Omental fat pad (tissue), 4 donors: ENCODE results near the gene MYBBP1A. TPM values are rescaled to one million over a fixed set of nuclear protein-coding genes. Genes with fewer than 3 reads are reported as not detected.
"Not testable (repeated sequence)": the region's sequence is repeated elsewhere in the genome, so short reads cannot be mapped to it uniquely, and the experiment has no call there.

Experiments used
- ATAC-seq: fragments of 150-250 bp; one replicate; pipeline ENCODE4 v1.9.1; 2016; ENCODE audit warnings: mild to moderate bottlenecking, moderate library complexity; ENCODE audit not compliant: low FRiP score
- DNase-seq: peaks from one replicate; pipeline ENCODE4 v3.0.0-alpha.2; 2019; ENCODE audit warnings: low spot score
- CTCF ChIP-seq, 3 donors: fragments of 450-650 bp; IDR thresholded peaks; one replicate each; pipeline ENCODE4 v1.5.1; 2016 to 2017; ENCODE audit warnings: antibody characterized with exemption in 3 of 3, mild to moderate bottlenecking in 3 of 3, moderate library complexity in 2 of 3
- total RNA-seq, 4 donors: library from RNA; depleted of rRNA; stranded (reverse); fragments of >200 nt; gene quantifications; one replicate each; pipeline ENCODE4 v1.1.0, GENCODE V29; 2016

Gene MYBBP1A
- total RNA-seq, 4 donors from 2014 or later = 33.1 to 142 (median 39.1) TPM

GRCh38 chr17:4584101-4584916 is 29.1 kb upstream of the MYBBP1A start, which contains the start of gene SMTNL2:
Gene SMTNL2, plus strand, starts transcription at chr17:4584529. Its CDS starts 77 bp downstream, at chr17:4584606.
- DNase-seq = no peak
- peak; percentile 45 for ATAC-seq
- TF ChIP-seq CTCF (IDR thresholded peaks at IDR 0.05) = no peak

- ATAC-seq (peak; percentile 35), DNase-seq (no peak)
Measured at GRCh38 chr17:4583782-4584100, 28.6 kb upstream of the MYBBP1A start.

GRCh38 chr17:4583206-4583605 is 28.0 kb upstream of the MYBBP1A start:
- DNase-seq (no peak), ATAC-seq (no peak)
- TF ChIP-seq CTCF (IDR thresholded peaks at IDR 0.05) = no peak

More at GRCh38 chr17:4583782-4584100, 28.6 kb upstream of the MYBBP1A start:
- TF ChIP-seq CTCF (IDR thresholded peaks at IDR 0.05) = no peak

- ATAC-seq = no peak
- DNase-seq = no peak
- no peak for TF ChIP-seq CTCF (IDR thresholded peaks at IDR 0.05)
Measured at GRCh38 chr17:4582691-4583090, 27.5 kb upstream of the MYBBP1A start.

GRCh38 chr17:4582101-4582501 is 26.9 kb upstream of the MYBBP1A start:
- no peak for DNase-seq
- TF ChIP-seq CTCF (IDR thresholded peaks at IDR 0.05) = no peak
- ATAC-seq = peak; percentile 46

GRCh38 chr17:4580291-4580690 is 25.1 kb upstream of the MYBBP1A start:
- TF ChIP-seq CTCF (IDR thresholded peaks at IDR 0.05) = no peak
- no peak for DNase-seq
- no peak for ATAC-seq

GRCh38 chr17:4579678-4580077 is 24.5 kb upstream of the MYBBP1A start:
- ATAC-seq (no peak), DNase-seq (no peak)

GRCh38 chr17:4578349-4578748 is 23.2 kb upstream of the MYBBP1A start:
- DNase-seq, ATAC-seq: not testable (repeated sequence)

More at GRCh38 chr17:4579678-4580077, 24.5 kb upstream of the MYBBP1A start:
- TF ChIP-seq CTCF (IDR thresholded peaks at IDR 0.05) = no peak
